Cardiac muscle cell (in vitro differentiated cells and primary cell): Measurements from ENCODE around the gene SMYD3. TPM values are rescaled to one million over a fixed set of nuclear protein-coding genes. Genes with fewer than 3 reads are reported as not detected.

Experiments used
- DNase-seq, 2 donors: peaks; one replicate each; pipeline versions ENCODE4 v3.0.0 to v3.0.0-alpha.2; 2010 to 2017; ENCODE audit warnings: low read depth in 1 of 2, low spot score in 1 of 2
- H3K27ac ChIP-seq: fragments of 200-600 bp; sonication (generic); 2 replicates; pipeline ENCODE4 v1.5.1; 2016
- H3K27me3 ChIP-seq: fragments of 200-600 bp; sonication (generic); 2 replicates; pipeline ENCODE4 v1.6.0; 2016; ENCODE audit warnings: control low read depth
- H3K36me3 ChIP-seq: fragments of 200-600 bp; sonication (generic); 2 replicates; pipeline ENCODE4 v1.5.1; 2016; ENCODE audit warnings: control low read depth
- H3K4me1 ChIP-seq: fragments of 200-600 bp; sonication (generic); 2 replicates; pipeline ENCODE4 v1.8.1; 2017; ENCODE audit warnings: low read depth, mild to moderate bottlenecking, mixed run types
- H3K4me3 ChIP-seq: fragments of 200-600 bp; sonication (generic); 2 replicates; pipeline ENCODE4 v1.5.1; 2016; ENCODE audit warnings: mild to moderate bottlenecking
- H3K9me3 ChIP-seq: fragments of 200-600 bp; sonication (generic); 2 replicates; pipeline ENCODE4 v1.5.1; 2017; ENCODE audit warnings: low read depth, mild to moderate bottlenecking, control low read depth
- CTCF ChIP-seq: IDR thresholded peaks from 2 replicates; pipeline ENCODE4 v1.5.1; 2012; ENCODE audit warnings: low read depth, mild to moderate bottlenecking, low read length
- polyA plus RNA-seq: library from polyadenylated mRNA; unstranded; fragments of >200 nt; fragmentation: Nextera tagmentation; extraction: Ambion mirVana; gene quantifications from 2 replicates; pipeline ENCODE4 v1.2.1, GENCODE V29; 2016
- total RNA-seq: library from RNA; depleted of rRNA; stranded (reverse); fragments of >200 nt; gene quantifications from 2 replicates; pipeline ENCODE4 v1.2.3, GENCODE V29; 2016

Gene SMYD3
- total and polyA plus RNA-seq, 2 experiments from 2014 or later = 47.2 to 50.8 TPM

GRCh38 chr1:246427611-246428010, 79.5 kb downstream of the SMYD3 start:
- Histone ChIP-seq H3K27ac (no peak overlapping the region), H3K36me3 (no peaks in the 10 kb centered on the region), H3K9me3 (no peaks in the 10 kb centered on the region), H3K27me3 (no peaks in the 10 kb centered on the region), H3K4me1 (no peaks in the 10 kb centered on the region), H3K4me3 (no peak overlapping the region)
- DNase-seq = no peak
- TF ChIP-seq CTCF = no peak

- no peak for DNase-seq
- no peaks in the 10 kb centered on the region for H3K4me1 ChIP-seq
Observed at GRCh38 chr1:246425895-246426294, 81.2 kb downstream of the SMYD3 start.

GRCh38 chr1:246425139-246425794, 81.8 kb downstream of the SMYD3 start:
- H3K36me3 ChIP-seq = no peaks in the 10 kb centered on the region
- no peaks in the 10 kb centered on the region for H3K9me3 ChIP-seq
- peak in 1 of 2 donors; percentile 9 for DNase-seq
- no peaks in the 10 kb centered on the region for H3K4me1 ChIP-seq
- H3K4me3 ChIP-seq = no peak overlapping the region
- H3K27me3 ChIP-seq = no peaks in the 10 kb centered on the region
- H3K27ac ChIP-seq = no peak overlapping the region
- no peak for TF ChIP-seq CTCF

More at GRCh38 chr1:246425895-246426294, 81.2 kb downstream of the SMYD3 start:
- Histone ChIP-seq H3K36me3 (no peaks in the 10 kb centered on the region), H3K9me3 (no peaks in the 10 kb centered on the region), H3K4me3 (no peak overlapping the region), H3K27me3 (no peaks in the 10 kb centered on the region), H3K27ac (no peak overlapping the region)
- no peak for TF ChIP-seq CTCF

- no peak overlapping the region for H3K27ac ChIP-seq
- H3K4me3 ChIP-seq = no peak overlapping the region
- TF ChIP-seq CTCF = no peak
- no peak for DNase-seq
- no peaks in the 10 kb centered on the region for H3K9me3 ChIP-seq
- no peaks in the 10 kb centered on the region for H3K4me1 ChIP-seq
- H3K27me3 ChIP-seq = no peaks in the 10 kb centered on the region
- H3K36me3 ChIP-seq = no peaks in the 10 kb centered on the region
Observed at GRCh38 chr1:246420300-246420699, 86.8 kb downstream of the SMYD3 start.

- no peaks in the 10 kb centered on the region for H3K27me3 ChIP-seq
- no peak overlapping the region for H3K4me3 ChIP-seq
- H3K36me3 ChIP-seq = no peaks in the 10 kb centered on the region
- H3K27ac ChIP-seq = no peak overlapping the region
- H3K9me3 ChIP-seq = no peaks in the 10 kb centered on the region
- no peaks in the 10 kb centered on the region for H3K4me1 ChIP-seq
- TF ChIP-seq CTCF = no peak
- DNase-seq = no peak
Observed at GRCh38 chr1:246418565-246419312, 88.3 kb downstream of the SMYD3 start.
